ENCODE data around the gene TRIP10. TPM values are rescaled to one million over a fixed set of nuclear protein-coding genes. Genes with fewer than 3 reads are reported as not detected.

TRIP10 gene
- total and polyA plus RNA-seq, 2 of the 13 experiments (the other 11 are each of a cell fraction or from before 2014, with no cell fraction given) = 32.5 to 33.2 TPM

- TF ChIP-seq HOXD1 (CRISPR knock-in tag; IDR thresholded peaks at IDR 0.05) (no peak), MTA1 (CRISPR knock-in tag; IDR thresholded peaks at IDR 0.05; ENCODE audit: borderline replicate concordance) (no peak), ZFYVE20 (CRISPR knock-in tag; IDR thresholded peaks at IDR 0.05; ENCODE audit: borderline replicate concordance, low read depth) (no peak), REPIN1 (CRISPR knock-in tag; IDR thresholded peaks at IDR 0.05; ENCODE audit: borderline replicate concordance, low read depth) (0 out of 2 replicates have a peak, but pooled peaks have one; percentile 7), KDM5B (CRISPR knock-in tag; IDR thresholded peaks at IDR 0.05; ENCODE audit: borderline replicate concordance) (no peak), GATAD2A (CRISPR knock-in tag; IDR thresholded peaks at IDR 0.05) (peak; percentile 72), ZBTB26 (CRISPR knock-in tag; IDR thresholded peaks at IDR 0.05; ENCODE audit: borderline replicate concordance) (peak; percentile 39; the same call in 1 of the 2 replicates), MEF2D (CRISPR knock-in tag; IDR thresholded peaks at IDR 0.05) (no peak), SMAD3 (CRISPR knock-in tag; IDR thresholded peaks at IDR 0.05) (peak; percentile 49; the same call in 1 of the 2 replicates), ARNTL (CRISPR knock-in tag; IDR thresholded peaks at IDR 0.05) (no peak), TEAD2 (CRISPR knock-in tag; IDR thresholded peaks at IDR 0.05) (no peak), ATF3 (CRISPR knock-in tag; IDR thresholded peaks at IDR 0.05) (no peak), USF2 (IDR thresholded peaks at IDR 0.05; ENCODE audit: low read depth, low read length) (no peak), USF2 (CRISPR knock-in tag; IDR thresholded peaks at IDR 0.05; ENCODE audit: borderline replicate concordance) (no peak), KLF16 (CRISPR knock-in tag; IDR thresholded peaks at IDR 0.05) (0 out of 4 replicates have a peak, but pooled peaks of 1 of the 2 experiments have one; percentile 36), RERE (CRISPR knock-in tag; IDR thresholded peaks at IDR 0.05; ENCODE audit: low read depth) (no peak), CBX2 (IDR thresholded peaks at IDR 0.05; ENCODE audit: low read depth, low read length) (no peak), CBX2 (CRISPR knock-in tag; IDR thresholded peaks at IDR 0.05; ENCODE audit: low read depth) (no peak), ZSCAN25 (CRISPR knock-in tag; IDR thresholded peaks at IDR 0.05) (0 out of 2 replicates have a peak, but pooled peaks have one; percentile 65), NCOR1 (IDR thresholded peaks at IDR 0.05; ENCODE audit: borderline replicate concordance, low read length) (peak; percentile 50; the same call in 1 of the 2 replicates), ZSCAN12 (CRISPR knock-in tag; IDR thresholded peaks at IDR 0.05) (no peak), SMYD3 (CRISPR knock-in tag; IDR thresholded peaks at IDR 0.05) (no peak)
These were observed 13.8 kb upstream of the TRIP10 start (continued) for GRCh38 chr19:6725513-6726231.

Measured in HepG2 (cell line).